Stimulated activated CD8-positive, alpha-beta memory T cell treated with anti-CD3 and anti-CD28 coated beads, Interleukin-4, amount 100 ng/mL, for 4 hours (primary cell): Measurements from ENCODE around the gene ATP6V1G2.

ENCODE experiments used
- DNase-seq, 2 donors: peaks; one replicate each; pipeline ENCODE4 v3.0.0-alpha.2; 2020; ENCODE audit warnings: low read depth in 2 of 2, low spot score in 1 of 2

Gene ATP6V1G2

DNA sequence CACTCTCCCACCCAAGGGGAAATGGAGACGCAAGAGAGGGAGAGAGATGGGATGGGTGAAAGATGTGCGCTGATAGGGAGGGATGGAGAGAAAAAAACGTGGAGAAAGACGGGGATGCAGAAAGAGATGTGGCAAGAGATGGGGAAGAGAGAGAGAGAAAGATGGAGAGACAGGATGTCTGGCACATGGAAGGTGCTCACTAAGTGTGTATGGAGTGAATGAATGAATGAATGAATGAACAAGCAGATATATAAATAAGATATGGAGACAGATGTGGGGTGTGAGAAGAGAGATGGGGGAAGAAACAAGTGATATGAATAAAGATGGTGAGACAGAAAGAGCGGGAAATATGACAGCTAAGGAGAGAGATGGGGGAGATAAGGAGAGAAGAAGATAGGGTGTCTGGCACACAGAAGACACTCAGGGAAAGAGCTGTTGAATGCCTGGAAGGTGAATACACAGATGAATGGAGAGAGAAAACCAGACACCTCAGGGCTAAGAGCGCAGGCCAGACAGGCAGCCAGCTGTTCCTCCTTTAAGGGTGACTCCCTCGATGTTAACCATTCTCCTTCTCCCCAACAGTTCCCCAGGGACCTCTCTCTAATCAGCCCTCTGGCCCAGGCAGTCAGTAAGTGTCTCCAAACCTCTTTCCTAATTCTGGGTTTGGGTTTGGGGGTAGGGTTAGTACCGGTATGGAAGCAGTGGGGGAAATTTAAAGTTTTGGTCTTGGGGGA lies 29.7 kb upstream of the ATP6V1G2 start:
- DNase-seq, result no peak

DNA sequence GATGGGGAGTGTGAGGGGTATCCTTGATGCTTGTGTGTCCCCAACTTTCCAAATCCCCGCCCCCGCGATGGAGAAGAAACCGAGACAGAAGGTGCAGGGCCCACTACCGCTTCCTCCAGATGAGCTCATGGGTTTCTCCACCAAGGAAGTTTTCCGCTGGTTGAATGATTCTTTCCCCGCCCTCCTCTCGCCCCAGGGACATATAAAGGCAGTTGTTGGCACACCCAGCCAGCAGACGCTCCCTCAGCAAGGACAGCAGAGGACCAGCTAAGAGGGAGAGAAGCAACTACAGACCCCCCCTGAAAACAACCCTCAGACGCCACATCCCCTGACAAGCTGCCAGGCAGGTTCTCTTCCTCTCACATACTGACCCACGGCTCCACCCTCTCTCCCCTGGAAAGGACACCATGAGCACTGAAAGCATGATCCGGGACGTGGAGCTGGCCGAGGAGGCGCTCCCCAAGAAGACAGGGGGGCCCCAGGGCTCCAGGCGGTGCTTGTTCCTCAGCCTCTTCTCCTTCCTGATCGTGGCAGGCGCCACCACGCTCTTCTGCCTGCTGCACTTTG lies 29.0 kb upstream of the ATP6V1G2 start, which contains the start of gene TNF:
TSS of gene TNF (plus strand) at position 231 of the 567 bp plus-strand sequence. CDS start at position 408, 177 bp downstream.
- DNase-seq, result peak; percentile 62 to 64

DNA sequence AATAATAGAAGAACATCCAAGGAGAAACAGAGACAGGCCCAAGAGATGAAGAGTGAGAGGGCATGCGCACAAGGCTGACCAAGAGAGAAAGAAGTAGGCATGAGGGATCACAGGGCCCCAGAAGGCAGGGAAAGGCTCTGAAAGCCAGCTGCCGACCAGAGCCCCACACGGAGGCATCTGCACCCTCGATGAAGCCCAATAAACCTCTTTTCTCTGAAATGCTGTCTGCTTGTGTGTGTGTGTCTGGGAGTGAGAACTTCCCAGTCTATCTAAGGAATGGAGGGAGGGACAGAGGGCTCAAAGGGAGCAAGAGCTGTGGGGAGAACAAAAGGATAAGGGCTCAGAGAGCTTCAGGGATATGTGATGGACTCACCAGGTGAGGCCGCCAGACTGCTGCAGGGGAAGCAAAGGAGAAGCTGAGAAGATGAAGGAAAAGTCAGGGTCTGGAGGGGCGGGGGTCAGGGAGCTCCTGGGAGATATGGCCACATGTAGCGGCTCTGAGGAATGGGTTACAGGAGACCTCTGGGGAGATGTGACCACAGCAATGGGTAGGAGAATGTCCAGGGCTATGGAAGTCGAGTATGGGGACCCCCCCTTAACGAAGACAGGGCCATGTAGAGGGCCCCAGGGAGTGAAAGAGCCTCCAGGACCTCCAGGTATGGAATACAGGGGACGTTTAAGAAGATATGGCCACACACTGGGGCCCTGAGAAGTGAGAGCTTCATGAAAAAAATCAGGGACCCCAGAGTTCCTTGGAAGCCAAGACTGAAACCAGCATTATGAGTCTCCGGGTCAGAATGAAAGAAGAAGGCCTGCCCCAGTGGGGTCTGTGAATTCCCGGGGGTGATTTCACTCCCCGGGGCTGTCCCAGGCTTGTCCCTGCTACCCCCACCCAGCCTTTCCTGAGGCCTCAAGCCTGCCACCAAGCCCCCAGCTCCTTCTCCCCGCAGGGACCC lies 28.0 kb upstream of the ATP6V1G2 start:
- DNase-seq, result no peak

DNA sequence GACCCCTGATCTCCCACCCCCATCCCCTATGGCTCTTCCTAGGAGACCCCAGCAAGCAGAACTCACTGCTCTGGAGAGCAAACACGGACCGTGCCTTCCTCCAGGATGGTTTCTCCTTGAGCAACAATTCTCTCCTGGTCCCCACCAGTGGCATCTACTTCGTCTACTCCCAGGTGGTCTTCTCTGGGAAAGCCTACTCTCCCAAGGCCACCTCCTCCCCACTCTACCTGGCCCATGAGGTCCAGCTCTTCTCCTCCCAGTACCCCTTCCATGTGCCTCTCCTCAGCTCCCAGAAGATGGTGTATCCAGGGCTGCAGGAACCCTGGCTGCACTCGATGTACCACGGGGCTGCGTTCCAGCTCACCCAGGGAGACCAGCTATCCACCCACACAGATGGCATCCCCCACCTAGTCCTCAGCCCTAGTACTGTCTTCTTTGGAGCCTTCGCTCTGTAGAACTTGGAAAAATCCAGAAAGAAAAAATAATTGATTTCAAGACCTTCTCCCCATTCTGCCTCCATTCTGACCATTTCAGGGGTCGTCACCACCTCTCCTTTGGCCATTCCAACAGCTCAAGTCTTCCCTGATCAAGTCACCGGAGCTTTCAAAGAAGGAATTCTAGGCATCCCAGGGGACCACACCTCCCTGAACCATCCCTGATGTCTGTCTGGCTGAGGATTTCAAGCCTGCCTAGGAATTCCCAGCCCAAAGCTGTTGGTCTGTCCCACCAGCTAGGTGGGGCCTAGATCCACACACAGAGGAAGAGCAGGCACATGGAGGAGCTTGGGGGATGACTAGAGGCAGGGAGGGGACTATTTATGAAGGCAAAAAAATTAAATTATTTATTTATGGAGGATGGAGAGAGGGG lies 27.1 kb upstream of the ATP6V1G2 start:
- DNase-seq, result no peak

DNA sequence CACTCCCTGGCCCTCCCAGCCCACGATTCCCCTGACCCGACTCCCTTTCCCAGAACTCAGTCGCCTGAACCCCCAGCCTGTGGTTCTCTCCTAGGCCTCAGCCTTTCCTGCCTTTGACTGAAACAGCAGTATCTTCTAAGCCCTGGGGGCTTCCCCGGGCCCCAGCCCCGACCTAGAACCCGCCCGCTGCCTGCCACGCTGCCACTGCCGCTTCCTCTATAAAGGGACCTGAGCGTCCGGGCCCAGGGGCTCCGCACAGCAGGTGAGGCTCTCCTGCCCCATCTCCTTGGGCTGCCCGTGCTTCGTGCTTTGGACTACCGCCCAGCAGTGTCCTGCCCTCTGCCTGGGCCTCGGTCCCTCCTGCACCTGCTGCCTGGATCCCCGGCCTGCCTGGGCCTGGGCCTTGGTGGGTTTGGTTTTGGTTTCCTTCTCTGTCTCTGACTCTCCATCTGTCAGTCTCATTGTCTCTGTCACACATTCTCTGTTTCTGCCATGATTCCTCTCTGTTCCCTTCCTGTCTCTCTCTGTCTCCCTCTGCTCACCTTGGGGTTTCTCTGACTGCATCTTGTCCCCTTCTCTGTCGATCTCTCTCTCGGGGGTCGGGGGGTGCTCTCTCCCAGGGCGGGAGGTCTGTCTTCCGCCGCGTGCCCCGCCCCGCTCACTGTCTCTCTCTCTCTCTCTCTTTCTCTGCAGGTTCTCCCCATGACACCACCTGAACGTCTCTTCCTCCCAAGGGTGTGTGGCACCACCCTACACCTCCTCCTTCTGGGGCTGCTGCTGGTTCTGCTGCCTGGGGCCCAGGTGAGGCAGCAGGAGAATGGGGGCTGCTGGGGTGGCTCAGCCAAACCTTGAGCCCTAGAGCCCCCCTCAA lies 25.9 kb upstream of the ATP6V1G2 start, which contains the start of gene LTA:
TSS of gene LTA (plus strand) at position 249 of the 871 bp plus-strand sequence. CDS start at position 703, 454 bp downstream.
- peak in 1 of 2 donors; percentile 60 for DNase-seq

DNA sequence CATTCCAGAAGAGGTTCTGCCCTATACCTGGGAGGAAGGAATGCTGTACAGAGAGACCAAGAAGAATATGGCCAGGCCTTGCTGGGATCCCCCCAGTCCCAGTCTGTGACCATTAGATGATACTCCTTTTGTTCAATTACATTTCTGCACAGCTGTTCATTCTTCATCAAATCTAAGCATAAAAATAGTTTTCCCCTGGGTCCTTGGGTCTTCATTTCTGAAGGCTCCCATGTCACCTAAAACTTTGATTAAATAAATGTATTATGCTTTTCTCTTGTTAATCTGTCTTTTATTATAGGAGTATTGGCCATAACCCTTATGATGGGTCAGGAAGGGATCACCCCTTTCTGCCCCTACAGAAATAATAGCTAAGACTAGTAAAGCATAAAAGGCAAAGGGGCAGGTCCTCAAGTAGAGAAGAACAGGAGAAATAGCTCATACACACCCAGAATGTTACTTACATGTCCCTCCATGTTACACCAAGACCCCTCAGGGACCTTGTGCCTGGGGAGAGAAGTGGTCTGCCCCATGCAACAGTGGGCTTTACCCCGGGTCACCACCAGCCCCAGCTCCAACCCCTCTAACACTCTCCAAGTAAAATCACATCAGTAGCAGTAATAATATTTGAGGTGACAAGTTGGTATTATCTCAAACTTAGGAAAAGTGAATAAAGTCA lies 23.6 kb upstream of the ATP6V1G2 start:
- no peak for DNase-seq

DNA sequence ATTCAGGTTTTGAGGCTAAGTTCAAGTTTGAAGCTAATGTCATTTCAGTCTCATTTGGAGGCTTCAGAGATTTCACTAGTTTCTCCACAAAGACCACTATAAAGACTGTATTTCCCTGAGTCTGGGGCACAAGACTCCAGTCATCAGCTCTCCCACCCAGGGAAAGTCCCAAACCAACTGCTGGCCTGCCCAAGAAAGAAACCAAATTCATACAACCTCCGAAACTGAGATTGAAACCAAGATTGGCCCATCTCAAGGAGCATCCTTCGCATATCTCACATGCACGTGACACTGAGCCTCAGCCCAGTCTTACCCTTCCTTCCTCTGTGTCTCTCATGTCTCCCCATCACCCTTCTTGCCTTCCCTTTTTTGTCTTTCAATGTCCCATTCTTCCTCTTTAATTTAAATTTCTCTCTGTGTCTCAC lies 22.1 kb upstream of the ATP6V1G2 start:
- peak in 1 of 2 donors; percentile 55 for DNase-seq

DNA sequence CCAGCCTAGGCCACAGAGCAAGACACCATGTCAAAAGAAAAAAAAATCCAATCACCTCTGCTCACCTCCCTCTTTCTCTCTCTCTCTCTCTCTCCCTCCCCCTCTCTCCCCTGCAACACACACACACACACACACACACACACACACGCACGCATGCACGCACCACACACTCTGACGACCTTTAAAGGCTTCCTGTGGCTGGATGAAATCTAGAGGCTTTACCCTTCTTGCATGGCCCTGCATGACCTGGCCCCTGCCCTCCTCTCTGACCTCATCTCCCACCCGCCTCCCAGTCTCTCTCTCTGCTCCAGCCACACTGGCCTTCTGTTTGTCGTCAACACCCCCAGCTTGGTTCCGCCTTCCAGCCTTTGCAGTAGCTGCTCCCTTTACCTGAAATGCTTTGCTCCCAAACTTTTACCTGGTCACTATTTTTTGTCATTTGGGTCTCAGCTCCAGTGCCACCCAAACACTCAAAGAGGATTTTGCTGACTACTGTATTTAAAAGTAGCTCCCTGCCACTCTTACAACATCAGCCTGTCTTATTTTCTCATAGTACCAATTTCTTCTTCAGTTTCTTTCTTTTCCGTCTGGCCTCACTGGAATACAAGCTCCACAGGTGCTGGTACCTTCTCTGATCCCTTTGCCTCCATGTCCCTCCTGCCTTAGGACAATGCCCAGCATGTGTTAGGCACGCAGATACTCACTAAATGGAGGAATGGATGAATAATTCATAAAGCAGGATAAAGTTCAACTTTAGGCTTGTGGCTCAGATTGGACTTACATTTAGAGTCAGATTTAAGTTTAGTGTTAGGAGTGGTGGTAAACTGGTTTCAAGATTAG lies 21.3 kb upstream of the ATP6V1G2 start:
- no peak for DNase-seq

DNA sequence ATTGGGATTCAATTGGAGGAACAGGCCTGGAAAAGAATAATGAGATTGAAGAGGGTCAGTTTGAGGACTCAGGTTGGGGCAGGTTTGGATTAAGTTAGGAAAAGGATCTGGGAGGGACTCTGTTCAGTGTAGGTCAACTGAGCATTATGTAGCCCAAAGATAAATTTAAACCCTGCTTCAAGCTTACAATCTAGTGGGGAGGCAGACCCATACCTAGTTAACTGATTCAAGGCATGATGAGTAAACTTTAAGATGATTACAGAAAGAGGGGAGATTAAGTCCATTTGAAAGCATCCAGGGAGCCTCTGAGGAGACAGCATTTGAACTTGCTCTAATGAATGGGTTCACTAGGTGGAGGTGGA lies 14.3 kb upstream of the ATP6V1G2 start:
- no peak for DNase-seq

DNA sequence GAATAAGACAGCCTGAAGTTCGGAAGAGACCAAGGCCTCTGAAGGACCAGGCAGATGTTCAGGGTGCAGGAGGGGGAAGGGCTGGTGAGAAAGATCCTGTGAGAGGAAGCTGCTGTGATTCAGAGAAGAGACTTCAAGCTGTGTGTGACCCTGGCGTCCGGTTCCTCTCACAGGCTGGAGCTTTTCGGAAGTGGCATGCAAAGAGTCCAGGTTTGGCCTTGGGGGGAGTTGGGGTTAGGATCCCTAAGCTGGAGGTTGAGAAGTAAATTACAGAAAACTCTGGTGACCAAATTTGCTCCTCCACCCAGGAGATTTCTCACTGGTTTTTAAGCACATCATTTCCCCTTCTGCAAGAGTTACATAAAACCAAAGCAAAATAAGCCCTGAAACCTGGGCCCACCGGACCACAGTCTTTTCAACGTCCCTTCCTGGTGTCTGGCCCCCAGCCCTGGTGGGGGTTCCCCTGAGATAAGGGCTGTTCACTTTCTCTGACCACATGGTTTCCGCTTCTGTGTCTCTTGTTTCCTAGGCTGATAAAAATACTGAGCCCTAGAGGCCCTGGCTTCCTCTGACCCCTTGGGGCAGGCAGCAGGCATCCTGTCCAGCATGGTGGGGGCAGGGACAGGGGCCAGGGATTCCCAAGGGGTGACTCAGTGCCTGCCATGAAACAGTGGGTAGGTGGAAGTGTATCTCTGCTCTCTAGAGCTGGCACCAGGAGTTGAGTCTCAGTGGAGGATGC lies 13.7 kb upstream of the ATP6V1G2 start:
- no peak for DNase-seq

DNA sequence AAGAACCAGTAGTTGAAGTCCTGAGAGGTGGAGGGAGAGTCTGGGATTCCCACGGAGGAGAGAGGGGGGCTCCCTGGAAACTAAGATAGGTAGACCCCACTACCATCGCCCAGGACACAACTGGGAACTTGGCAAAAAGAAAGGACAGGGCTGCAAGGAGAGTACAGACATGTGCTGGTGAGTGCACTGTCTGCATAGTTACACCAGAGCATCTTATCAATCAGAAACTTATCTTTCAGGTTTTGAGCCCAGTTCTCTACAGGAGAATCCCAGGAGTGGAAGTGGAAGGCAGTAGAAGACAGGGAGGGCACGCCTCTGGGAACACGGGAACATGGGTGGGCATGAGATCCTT lies 13.2 kb upstream of the ATP6V1G2 start:
- no peak for DNase-seq

DNA sequence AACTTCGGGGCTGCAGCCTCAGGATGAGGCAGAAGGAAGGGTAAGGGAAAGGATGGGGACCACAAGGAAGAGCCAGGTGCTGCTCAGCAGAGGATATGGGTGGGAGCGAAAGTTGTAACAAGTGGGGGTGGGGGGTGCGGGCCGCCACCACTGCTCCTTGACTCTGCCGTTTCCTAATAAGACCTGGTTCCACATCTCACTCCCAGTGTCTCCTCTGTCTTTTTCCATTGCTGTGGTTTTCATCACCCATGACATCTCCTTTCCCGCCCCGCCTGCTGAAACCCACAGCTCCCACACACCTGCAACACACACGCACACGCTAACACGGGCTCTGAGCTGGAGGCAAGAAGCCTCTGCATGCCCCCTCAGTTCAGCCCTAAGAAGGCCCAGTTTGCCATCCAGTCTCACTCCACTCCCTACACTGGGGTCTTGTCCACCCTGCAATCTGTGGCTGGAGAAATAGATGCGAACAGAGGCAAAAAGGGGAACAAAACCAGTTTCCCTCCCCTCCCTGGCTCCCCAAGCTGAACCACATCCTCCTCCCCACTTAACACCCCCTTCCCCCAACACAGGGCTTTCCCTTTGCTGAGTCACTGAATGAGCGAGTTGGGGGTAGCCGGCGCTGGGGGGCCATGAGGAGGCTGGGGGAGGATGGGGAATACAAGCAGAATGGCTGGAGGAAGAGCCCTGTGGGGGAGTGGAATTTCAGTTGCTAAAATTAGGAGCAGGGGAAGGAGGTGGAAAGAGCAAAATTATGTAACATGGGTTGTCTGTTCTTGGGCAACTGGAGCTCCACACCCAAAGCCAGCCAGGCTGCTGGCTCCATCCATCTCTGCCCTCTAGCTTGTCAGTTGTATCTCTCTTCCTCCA lies 12.5 kb upstream of the ATP6V1G2 start:
- DNase-seq, result peak in 1 of 2 donors; percentile 63

DNA sequence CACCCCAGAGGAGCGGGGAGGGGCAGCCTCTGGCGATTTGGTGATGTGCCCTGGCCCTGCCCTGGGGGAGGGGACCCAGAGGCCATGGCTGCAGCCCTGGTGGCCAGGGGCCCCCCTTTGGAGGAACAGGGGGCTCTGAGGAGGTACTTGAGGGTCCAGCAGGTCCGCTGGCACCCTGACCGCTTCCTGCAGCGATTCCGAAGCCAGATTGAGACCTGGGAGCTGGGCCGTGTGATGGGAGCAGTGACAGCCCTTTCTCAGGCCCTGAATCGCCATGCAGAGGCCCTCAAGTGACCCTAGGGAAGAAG lies 11.9 kb upstream of the ATP6V1G2 start:
- no peak for DNase-seq

DNA sequence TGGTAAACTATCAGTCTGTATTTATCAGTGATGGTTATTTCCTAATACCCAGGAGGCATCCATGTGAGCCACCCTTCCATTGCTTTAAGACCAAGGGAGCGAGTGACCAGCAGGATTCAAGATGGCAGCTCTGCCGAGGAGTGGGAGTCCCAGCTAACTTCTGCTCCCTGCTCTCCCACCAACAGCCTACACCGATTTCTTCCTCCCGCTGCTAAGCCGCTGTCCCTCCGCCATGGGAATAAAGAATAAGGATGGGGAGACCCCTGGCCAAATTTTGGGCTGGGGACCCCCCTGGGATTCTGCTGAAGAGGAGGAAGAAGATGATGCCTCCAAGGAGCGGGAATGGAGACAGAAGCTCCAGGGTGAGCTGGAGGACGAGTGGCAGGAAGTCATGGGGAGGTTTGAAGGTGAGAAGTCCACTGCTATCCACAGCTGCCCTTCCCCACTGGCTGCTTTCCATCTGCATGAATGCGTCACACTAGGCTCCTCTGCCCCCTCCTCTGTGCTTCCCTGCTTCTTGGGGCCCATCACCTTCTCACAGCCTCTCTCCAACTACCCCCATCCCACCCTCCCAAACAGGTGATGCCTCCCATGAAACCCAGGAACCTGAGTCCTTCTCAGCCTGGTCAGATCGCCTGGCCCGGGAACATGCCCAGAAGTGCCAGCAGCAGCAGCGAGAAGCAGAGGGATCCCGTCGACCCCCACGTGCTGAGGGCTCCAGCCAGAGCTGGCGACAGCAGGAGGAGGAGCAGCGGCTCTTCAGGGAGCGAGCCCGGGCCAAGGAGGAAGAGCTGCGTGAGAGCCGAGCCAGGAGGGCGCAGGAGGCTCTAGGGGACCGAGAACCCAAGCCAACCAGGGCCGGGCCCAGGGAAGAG lies 11.3 kb upstream of the ATP6V1G2 start:
- no peak for DNase-seq

DNA sequence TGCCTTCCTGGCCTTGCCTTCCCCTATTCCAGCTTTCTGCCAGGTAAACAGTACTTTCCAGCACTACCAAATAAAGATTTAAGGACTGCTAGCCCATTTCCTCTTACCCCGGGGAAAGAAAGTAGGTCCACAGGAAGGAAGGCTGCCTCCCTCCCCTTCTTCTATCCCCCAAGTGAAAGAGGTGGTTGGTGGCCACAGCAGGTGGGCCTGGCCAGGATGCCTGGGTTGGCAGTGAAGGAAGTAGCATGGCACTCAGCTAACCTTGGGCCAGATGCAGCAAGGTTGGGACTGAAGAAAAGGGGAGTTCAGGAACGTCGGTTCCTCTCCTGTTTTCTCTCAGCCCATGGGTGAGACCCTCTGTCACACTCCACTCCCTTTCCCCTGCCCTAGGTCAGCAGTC lies 9.9 kb upstream of the ATP6V1G2 start:
- DNase-seq, result no peak

DNA sequence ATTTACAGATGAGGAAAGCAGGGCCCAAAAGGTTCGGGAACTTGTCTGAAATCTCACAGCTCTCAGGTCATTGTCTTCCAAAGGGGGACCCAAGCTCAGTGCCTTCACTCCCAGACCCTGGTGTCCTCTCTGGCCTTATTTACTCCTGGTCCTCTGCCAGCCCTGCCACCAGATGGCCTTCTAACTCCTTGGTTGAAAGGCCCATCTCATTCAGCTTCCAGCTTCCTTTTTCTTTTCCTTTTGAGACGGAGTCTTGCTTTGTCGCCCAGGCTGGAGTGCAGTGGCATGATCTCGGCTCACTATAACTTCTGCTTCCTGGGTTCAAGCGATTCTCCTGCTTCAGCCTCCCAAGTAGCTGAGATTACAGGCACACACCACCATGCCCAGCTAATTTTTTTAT lies 5.0 kb upstream of the ATP6V1G2 start:
- DNase-seq, result peak in 1 of 2 donors; percentile 40
